GM21528 (cell line): ENCODE results near the gene PYGO2.
"Not testable (repeated sequence)": the region's sequence is repeated elsewhere in the genome, so short reads cannot be mapped to it uniquely, and the experiment has no call there.

ENCODE experiments used
- ATAC-seq: cut with Tn5 transposase; IDR thresholded peaks from one replicate; pipeline ENCODE4 v1.9.1; 2021; ENCODE audit warnings: mild to moderate bottlenecking, moderate library complexity; ENCODE audit not compliant: unreplicated experiment, low FRiP score

PYGO2 gene

DNA sequence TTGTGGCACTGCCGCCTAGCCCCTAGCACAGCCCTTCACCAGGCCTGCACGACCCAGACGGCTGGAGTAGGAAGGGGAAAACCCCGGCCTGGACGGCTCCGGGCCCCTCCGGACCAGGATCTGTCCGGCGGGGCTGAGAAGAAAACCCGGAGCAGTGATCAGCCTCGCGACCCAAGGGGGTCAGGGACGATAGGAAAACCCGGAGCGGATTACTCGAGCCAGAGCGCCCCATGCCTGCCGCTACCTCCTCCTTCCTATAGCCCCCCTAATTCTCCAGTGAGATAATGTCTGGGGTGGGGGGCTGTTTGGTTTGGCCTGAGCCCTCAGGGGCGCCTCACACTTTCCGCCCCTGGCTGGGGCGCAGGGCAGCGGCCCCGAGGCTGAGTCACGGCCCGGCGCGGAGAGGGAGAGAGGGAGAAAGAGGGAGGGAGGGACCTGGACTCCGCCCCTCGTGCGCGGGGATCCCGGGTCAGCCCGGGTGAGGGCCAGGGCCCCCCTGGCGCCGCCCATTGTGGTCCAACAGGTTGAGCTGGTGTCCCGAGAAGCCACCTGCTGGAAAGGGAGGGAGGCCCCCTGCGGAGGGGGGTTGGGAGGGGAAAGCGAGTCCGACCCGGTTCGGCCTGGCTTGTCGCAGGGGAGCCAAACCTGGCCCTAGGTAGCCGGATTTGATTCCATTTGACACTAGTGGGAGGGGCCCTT is 39.3 kb upstream of the PYGO2 start:
- ATAC-seq: peak; percentile 33

DNA sequence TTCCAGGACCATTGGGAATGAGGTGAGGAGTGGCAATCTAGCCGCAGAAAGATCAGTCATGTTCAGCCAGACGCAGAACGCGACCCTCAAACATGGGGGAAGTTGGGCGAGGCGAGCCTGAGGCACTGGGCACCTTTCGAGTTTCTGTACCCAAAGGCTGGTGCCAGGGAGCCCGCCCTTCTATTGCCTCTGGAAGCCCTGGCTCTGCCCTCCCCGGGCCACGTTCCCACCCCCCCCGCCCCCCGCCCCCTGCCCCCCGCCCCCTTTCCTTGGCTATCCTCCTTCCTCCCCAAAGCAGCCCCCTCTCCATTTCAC is 38.8 kb upstream of the PYGO2 start:
- no peak for ATAC-seq

DNA sequence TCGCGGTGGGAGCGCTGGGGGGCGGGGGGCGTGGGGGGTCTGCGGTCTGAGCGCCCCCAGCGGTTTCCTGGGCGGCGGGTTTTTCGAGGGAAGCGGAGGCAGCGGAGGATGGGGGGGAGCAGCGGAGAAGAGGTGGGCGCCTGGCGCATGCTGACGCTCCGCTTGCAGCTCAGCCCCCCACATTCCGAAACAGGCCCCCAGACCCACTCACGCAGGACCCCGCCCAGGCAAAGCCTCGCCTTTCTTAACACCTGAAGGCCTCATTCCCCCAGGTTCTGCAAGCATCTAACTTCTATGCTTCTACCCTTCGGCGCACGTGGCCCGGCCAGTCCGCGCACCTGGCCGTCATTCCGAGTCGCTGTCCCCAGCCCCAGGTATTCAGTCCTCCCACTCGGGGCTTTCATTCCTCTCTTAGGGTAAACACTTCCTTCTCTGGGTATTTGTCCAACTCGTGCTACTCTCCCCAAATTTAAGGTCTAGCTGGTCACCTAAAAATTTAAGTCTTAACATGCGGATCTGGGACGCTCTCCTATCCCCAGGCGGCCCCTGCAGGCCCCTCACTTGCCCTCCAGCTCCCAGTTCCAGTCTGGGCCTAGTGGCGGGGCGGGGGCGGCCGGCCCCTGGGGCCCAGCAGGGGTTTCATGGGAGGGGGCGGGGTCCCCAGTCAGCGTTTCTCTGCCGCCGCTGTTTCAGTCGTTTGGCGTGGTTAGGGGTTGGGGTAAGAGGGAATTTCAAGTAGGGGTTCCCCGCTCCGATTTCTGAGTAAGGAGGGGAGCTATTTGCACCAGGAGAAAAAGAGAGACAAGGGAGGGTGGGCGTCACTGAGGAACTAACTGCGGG is 38.2 kb upstream of the PYGO2 start:
- ATAC-seq: no peak

GRCh38 chr1:154998818-154999570 is 37.4 kb upstream of the PYGO2 start:
- ATAC-seq: no peak

DNA sequence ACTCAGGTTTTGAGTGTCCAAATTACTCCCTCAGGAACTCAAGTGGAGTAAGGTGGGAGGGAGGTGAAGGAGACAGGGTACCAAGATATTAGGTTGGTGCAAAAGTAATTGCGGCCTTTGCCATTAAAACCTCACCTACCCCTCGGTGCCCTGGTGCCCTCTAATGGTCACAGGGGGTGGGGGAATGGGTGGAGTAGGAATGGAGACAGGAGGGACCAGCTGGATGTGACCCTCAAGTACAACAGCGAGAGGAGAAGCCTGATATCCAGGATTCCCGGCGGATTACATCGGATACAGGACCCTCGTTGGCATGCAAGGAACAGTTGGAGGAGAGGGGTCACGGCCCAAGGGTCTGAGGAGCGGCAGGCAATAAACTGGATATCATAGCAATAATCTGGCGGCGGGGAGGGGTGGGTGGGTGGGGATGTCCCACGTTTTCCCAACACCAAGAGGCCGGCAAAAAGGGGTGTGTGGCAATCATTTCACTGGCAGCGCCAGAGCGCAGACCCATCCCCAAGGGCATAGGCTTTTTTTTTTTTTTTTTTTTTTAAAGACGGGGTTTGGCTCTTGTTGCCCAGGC is 36.7 kb upstream of the PYGO2 start:
- ATAC-seq: no peak

DNA sequence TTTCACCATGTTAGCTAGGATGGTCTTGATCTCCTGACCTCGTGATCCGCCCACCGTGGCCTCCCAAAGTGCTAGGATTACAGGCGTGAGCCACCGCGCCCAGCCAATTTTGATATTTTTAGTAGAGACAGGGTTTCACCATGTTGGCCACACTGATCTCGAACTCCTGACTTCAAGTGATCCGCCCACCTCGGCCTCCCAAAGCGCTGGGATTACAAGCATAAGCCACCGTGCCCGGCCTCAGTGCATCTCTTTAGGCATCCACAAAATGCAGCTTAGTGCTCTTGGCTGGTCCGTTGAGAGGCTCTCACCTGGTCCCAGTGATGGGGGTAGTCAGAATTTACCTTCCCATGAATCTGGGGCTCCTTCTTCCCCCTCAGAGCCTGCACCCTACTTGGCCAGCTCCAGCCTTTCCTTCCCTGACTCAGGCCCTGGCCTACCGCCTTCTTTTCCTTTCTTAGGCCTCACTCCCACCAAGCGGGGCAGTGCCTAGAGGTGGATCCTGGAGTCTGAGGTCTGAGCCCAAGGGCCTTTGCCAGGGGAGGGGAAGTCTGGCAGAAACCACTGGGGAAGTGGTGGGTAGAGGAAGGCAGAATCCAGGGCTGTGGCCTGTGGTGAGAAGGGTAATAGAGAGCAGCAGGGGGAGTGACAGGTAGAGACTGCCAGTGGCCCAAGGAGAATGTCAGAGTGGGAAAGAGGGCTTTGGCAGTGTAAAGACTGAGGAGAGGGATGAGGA is 35.6 kb upstream of the PYGO2 start:
- ATAC-seq: no peak

DNA sequence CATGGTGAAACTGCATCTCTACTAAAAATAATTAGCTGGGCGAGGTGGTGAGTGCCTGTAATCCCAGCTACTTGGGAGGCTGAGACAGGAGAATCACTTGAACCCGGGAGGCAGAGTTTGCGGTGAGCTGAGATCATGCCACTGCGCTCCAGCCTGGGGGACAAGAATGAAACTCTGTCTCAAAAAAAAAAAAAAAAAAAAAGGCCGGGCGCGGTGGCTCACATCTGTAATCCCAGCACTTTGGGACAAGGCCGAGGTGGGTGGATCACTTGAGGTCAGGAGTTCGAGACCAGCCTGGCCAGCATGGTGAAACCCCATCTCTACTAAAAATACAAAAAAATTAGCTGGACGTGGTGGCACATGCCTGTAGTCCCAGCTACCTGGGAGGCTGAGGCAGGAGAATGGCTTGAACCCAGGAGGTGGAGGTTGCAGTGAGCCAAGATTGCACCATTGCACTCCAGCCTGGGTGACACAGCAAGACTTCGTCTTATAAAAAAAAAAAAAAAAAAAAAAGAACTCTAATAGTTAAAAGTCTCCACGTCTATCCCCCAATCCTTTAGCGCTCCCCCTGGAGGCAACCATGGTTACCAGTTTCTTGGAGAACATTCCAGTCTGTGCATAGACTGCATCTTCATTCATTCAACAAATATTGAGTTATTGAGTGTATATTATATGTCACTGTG is 33.9 kb upstream of the PYGO2 start:
- ATAC-seq: not testable (repeated sequence)

DNA sequence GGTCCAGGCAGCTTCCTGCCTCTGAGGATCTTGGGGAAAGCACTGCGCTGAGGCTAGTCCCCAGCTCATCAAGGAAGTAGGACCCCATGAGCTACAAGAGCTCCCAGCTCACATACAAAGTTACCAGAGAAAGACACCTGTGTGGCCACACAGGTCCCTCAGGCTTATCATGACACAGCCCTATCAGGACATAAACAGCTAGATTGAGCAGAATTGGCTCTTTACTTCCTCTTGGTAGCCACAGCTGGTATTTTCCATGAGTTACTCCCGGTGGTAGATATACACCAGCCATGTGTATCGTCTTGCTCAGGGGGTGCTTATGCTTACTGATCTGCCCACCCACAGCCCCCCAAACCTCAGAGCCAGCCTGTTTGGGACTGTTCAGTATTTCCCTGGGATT is 33.0 kb upstream of the PYGO2 start:
- no peak for ATAC-seq

DNA sequence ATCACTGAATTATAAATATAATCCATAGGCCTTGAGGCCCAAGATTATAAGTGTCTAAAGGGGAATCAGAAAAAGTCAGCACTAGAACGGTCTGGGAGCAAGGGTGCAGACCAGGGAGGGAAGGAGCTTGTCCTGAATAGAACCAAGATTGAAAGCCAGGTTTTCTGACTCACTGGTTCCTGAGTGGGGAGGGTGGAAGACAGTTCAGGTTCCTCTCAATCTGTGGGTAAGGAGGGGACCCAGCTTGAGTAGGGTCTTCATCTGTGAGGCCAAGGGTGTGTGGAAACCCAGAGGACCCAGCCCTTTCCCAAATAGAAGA is 32.6 kb upstream of the PYGO2 start:
- ATAC-seq: no peak

DNA sequence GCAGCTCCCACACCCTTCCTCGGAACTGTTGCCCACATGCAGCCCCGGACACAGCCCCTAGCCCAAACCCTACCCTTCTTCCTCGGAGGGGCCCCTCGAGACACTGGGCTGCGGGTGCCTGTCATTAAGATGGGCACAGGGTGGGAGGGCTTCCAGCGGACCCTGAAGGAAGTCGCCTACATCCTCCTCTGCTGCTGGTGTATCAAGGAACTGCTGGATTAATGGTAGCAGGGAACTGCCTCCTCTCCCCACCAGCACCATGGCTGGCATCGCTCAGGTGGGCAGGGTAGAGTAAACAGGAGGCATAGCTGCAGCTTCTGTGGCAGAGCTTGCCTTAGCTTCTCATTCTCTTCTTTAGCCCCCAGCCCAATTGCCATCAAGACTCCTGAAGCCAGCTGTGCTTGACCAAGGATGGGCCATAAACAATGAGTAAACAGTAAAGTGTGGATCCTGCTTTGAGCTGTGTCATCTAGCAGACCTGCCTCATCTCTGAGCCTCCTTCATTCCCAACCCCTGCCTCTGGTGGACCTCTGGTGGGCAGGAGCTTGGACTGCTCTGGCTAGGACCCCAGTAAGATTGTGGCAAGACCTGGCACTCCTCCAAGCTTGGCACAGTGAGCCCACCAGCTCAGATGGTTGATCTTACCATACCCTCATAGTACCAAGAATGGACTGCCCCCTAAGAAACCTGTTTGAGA is 32.1 kb upstream of the PYGO2 start, which contains the start of gene LENEP:
Gene LENEP, plus strand, starts transcription at position 15 of the 697 bp plus-strand sequence. Its CDS starts 22 bp downstream, at position 37.
- no peak for ATAC-seq

DNA sequence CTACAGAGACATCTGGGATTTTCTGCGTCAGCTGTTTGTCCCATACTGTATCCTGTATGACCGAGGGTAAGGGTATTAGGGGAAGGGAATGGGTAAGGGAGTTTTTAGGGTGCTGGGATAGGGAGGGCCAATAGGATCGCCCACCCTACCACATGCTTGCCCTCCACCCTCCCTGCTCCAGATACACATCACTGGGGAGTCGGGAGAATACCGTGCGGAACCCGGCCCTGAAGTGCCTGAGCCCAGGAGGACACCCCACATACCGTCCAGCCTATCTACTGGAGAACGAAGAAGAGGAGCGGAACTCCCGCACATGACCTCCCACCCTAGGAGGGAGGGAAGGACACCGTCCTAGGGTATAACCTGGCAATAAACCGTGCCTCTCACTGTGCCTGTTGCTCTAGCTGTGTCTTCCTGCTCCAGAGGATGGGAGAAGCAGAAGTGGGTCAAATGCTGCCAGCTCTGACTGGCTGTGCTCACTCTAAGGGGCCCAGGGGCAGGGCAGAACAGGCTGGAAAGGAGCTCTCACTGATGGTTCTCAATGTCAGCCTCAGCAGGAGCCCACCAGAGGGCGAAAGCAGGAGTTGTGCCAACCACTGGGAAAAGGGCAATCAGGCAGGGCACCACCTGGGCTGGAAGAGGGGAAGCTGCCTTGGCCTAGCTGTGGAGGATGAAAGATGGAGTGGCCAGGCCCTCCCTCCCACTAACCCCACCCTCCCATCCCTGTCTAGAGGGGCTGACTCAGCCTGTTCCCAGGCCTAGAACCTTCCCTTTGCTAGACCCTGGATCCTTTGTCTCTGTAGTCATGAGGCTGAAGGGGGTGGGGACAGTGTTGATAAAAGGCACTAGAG is 31.4 kb upstream of the PYGO2 start:
- no peak for ATAC-seq

GRCh38 chr1:154990276-154990675 is 28.7 kb upstream of the PYGO2 start:
- no peak for ATAC-seq

GRCh38 chr1:154989195-154989860 is 27.7 kb upstream of the PYGO2 start:
- no peak for ATAC-seq

- no peak for ATAC-seq
Observed at GRCh38 chr1:154988058-154988954, 26.7 kb upstream of the PYGO2 start.

- ATAC-seq: no peak
Observed at GRCh38 chr1:154987326-154987725, 25.7 kb upstream of the PYGO2 start.

GRCh38 chr1:154986736-154987135 is 25.2 kb upstream of the PYGO2 start:
- ATAC-seq: not testable (repeated sequence)
